NCI-H2227 (cell line): Measurements from ENCODE around the gene ZNF77.
"Not testable (repeated sequence)": the region's sequence is repeated elsewhere in the genome, so short reads cannot be mapped to it uniquely, and the experiment has no call there.

Experiments used
- DNase-seq: peaks from one replicate; lab custom pipeline; 2025; ENCODE audit not compliant: unreplicated experiment; lab: John Stamatoyannopoulos, UW

ZNF77 gene

DNA sequence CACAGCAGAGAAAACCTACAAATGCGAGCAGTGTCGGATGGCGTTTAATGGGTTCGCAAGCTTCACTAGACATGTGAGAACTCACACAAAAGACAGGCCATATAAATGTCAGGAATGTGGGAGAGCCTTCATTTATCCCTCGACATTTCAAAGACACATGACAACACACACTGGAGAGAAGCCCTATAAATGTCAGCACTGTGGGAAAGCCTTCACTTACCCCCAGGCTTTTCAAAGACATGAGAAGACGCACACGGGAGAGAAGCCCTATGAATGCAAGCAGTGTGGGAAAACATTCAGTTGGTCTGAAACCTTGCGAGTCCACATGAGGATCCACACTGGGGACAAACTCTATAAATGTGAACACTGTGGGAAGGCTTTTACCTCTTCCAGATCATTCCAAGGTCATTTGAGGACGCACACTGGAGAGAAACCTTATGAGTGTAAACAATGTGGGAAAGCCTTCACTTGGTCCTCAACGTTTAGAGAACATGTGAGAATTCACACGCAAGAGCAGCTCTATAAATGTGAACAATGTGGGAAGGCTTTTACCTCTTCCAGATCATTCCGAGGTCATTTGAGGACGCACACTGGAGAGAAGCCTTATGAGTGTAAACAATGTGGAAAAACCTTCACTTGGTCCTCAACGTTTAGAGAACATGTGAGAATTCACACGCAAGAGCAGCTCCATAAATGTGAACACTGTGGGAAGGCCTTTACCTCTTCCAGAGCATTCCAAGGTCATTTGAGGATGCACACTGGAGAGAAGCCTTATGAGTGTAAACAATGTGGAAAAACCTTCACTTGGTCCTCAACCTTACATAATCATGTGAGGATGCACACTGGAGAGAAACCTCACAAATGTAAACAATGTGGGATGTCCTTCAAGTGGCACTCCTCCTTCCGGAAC is 27.2 kb downstream of the ZNF77 start:
- no peak for DNase-seq

DNA sequence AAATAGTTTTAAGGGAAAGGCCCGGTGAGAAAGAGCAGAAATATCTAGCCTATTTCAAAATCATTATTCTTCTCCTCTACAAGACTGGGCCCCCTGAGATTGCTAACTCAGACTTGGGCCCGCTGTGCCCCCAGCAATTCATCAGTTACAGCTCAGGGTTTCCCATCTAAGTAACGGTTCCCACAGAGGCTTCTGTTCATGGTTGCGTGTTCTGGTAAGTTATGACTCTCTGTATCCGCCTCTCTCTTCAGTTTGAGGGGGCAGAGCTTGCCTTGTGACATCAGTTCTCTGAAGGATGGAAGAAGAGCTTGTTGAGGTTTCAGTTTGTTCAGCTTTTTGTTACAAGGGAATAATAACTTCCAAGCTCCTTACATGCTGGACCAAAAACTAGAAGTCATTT is 32.5 kb downstream of the ZNF77 start:
- no peak for DNase-seq

DNA sequence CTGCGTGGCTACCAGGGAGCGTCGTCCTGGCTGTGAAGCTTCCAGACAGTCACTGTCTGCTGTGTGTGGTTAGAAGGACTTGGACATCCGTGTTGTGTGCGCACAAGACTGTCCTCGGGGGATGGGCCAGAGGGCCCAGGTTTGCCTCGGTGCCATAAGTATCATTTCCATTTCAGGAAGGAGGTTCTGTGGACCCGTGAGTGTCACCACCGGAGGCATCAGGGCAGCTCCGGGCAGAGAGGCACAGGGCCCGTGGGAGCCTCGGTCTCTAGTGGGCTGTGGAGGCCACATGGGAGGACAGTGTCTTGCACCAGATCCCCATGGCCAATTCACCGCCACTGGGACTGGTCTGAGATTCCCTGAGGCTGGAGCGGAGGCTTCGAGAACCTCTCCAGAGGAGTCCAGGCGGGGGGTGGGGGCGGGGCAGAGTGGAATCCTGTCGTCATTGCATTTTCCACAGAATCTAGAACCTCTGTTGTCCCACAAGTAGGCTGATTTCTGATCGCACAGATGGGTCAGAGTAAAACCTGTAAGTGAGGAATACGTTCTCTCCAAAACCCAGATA is 38.1 kb downstream of the ZNF77 start:
- no peak for DNase-seq

DNA sequence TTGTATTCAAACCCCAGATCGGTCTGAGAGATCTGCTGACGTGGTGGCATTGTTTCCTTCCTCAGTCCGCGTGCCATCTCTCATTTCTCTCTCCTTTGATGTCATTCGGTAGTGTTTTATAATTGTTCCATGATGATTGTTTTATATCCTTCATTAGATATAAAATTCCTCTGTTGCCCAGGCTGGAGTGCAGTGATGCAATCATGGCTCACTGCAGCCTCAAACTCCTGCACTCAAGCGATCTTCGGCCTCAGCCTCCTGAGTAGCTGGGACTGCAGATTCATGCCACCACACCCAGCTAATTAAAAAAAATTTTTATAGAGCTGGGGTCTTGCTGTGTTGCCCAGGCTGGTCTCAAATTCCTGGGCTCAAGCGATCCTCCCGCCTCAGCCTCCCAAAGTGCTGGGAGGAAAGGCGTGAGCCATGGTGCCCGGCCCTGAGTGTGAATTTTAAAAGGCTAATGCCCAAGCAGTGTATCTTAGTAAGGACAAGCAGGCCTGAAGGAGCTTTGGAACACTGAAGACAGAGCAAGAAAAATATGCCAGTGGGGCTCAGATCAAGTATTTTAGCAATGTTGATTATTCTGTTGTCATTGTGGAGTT is 38.8 kb downstream of the ZNF77 start:
- DNase-seq = no peak

DNA sequence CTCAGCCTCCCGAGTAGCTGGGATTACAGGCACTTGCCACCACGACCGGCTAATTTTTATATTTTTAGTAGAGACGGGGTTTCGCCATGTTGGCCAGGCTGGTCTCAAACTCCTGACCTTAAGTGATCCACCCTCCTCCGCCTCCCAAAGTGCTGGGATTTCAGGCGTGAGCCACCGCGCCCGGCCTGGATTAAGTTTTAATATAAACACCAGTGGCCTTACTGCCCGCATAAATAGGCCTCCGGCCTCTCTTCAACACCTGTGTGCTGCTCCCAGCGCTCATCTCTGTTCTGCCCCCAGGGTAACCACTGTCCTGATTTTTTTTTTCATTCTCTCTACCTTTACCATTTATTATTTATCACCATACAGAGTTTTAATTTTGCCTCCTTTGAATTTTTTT is 41.4 kb downstream of the ZNF77 start:
- not testable (repeated sequence) for DNase-seq

DNA sequence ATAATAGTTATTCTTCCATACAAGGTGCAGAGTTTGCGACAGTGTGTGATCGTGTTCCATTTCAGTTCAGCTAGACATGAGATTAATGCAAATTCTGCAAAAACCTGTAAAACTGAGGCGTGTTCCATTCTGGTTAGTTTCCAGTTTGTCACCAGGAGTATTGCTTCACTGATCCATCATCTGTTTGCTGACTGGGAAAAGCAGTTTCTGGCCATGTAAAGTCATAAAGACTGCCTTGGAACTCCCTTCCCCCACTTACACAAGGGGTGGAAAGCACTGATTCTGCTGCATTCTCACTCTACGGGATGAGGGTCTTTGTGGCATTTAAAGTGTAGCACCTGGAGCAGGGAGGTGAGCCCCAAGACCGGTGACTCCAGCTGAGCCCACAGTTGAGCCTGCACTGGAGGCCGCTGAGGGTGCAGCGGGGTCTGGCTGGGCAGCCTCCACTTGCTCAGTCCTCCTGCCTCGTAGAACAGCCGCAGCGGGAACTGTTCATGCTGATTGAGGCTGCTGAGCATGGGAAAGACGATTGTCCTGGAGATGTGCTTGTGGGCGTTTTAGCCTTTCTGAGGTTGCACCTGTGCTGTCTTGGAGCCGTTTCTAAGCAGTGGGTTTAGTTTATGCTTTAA is 42.1 kb downstream of the ZNF77 start:
- no peak for DNase-seq

DNA sequence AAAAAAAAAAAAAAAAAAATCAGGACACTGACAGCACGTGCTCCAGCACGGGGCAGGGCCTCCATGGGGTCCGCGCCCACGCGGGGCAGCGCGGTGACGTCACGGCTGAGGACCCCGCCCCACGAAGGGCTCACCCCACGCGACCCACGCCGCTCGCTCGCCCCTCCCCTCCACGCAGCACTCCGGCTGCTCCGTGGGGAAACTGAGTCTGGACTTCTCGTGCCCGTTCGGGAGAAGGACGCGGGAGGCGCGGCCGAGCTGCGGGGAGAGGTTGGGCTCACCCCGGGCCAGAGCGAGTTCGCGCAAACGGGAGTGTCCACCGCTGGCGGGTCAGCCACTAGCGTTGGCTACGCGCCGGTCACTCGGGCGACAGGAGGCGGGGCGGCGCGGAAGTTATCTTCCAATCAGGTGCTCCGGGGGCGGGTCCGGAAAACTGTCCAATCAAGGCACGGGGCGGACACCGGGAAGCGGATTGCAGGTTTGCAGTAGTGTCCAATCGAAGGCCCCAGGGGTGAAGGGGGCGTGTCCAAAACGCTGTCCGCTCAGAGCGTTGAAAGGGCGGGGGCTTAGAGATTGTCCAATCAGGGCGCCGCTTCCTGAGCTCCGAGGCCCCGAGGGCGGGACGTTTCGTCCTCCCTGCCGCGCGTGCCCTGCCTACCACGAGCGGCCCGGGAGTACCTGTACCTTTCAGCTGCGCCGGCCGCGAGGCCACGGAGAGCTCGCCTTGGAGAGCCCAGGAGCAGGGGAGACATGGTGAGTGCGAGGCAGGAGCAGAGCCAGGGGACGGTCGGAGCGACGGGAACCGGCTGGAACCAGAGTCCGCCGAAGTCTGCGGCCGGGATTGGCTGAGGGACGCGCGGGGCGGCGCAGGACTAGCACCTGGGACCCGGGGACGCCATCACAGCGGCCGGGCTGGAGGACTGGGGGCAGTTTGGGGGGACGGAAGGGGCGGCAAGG is 44.2 kb downstream of the ZNF77 start, which contains the start of gene ZNF57:
Gene ZNF57, plus strand, starts transcription at position 633 of the 957 bp plus-strand sequence. Its CDS starts 118 bp downstream, at position 751.
- DNase-seq = peak; percentile 98

DNA sequence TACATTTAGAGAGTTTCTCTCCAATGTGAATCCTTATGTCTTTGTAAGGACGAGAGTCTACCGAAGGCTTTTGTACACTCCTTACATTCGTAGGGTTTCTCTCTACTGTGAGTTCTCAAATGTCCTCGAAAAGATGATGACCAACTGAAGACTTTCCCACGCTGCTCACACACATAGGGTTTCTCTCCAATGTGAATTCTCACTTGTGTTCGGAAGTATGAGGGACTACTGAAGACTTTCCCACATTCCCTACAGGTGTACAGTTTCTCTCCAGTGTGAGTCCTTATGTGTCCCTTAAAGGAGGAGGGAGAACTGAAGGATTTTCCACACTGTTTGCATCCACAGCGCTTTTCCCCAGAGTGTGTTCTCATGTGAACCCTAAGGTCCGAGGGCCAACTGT is 48.1 kb downstream of the ZNF77 start:
- DNase-seq = no peak

DNA sequence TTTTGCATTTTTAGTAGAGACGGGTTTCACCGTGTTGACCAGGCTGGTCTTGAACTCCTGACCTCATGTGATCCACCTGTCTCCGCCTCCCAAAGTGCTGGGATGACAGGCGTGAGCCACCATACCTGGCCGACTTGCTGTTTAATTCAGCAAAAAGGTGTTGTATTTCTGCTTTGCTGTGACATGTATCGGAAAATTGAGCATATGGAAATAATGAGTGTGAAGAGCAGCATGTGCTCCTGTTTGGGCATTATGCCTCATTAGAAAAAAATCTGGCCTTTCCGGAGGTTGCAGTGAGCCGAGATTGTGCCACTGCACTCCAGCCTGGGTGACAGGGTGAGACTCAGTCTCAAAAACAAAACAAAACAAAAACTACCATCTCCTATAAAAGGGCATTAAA is 54.2 kb downstream of the ZNF77 start:
- not testable (repeated sequence) for DNase-seq

DNA sequence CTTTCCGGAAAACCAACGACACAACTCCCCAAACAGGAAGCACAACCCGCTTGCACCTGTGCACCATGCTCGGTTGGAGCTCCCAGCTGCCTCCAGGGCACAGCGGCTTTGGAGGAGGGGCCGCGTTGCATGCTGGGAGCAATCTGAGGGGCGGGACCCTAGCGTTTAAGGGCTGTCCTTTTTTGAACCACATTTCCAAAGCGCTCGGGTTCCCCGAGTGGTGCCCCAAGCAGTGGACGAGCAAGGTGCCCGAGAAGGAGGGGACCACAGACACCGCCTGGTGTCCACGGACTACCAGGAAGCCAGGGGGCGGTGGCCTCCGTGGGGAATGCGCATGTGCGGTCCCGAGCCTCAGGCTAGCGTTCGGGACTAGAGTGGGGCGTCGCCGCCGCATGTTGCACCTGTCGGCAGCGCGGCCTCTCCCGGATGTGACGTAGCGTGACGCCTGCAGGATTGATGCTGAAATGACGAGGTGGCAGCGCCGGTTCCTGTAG is 56.0 kb downstream of the ZNF77 start:
- no peak for DNase-seq

DNA sequence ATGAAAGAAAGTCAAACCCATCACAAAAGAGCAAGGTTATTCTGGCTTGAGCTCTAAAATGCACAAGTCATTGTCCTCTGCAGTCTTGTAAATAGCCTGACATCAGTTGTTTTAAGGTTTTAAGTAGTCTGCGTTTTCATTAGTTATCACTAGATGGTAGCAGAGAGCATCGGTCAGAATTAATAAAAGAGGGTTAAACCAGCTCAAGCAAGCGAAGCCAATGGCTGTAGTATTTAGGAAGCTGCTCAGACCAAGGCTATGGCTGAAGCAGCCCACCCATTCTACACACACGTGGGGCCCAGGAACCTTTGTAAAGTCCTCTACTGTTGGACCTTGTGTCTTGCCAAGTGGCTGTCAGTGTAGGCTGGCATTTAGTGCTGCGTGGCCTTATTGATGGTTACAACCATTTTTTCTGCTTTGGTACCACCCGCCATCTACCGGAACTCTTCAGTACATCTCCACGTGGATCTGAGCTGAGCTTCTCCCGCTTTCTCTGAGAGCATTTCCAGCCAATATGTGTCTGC is 57.3 kb downstream of the ZNF77 start:
- DNase-seq = peak; percentile 68

DNA sequence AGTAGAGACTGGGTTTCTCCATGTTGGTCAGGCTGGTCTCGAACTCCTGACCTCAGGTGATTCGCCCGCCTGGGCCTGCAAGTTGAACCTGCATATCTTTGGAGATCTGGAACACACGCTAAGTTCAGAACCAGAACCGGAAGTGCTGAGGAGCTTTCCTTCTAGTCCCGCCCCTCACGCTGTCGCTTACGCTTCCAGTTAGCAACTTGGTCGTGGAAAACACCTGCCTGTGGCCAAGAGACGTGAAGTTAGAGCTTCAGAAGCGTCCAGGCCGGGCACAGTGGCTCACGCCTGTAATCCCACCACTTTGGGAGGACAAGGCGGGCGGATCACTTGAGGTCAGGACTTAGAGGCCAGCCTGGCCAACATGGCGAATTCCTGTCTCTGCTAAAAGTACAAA is 59.0 kb downstream of the ZNF77 start:
- DNase-seq = no peak

DNA sequence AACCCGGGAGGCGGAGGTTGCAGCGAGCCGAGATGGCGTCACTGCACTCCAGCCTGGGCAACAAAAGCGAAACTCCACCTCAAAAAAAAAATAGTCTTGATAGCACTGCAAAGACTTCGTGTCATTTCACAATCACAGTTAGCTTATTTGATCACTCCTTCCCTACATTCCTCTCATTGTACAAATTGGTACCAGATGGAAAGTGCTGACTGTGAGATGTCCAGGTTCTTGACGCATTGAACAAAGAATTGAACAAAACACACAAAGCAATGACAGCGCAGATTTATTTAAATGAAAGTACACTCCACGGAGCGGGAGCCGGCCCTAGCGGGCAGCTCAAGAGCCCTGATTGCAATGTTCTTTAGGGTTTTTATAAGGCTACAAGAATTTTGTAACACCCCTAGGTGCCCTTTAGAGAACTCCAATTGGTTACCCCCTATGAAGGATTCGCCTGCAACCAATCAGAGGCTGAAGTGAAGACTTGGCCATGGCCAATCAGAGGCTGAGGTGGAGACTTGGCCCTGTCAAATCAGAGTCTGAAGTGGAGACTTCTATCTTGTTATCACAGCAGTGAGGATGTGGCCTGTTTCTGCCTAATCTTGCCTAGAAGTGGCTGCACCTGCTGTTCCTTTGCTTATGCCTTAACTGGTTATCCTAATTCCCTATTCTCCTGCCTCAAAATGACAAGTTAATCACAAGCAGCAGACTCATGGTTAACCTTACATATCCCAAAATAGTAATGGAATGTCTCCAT is 60.9 kb downstream of the ZNF77 start:
- no peak for DNase-seq
